Ishikawa (cell line): ENCODE data around the gene ZFYVE21.

Experiments used
- EGR1 ChIP-seq: IDR thresholded peaks from 2 replicates; pipeline ENCODE4 v1.6.1; 2012
- EP300 ChIP-seq: IDR thresholded peaks from 2 replicates; pipeline ENCODE4 v1.6.1; 2012; ENCODE audit warnings: borderline replicate concordance
- MAX ChIP-seq: IDR thresholded peaks from 2 replicates; pipeline ENCODE4 v1.6.1; 2012
- NFIC ChIP-seq: IDR thresholded peaks from 2 replicates; pipeline ENCODE4 v1.6.1; 2012
- RAD21 ChIP-seq: IDR thresholded peaks from 2 replicates; pipeline ENCODE4 v1.6.1; 2012; ENCODE audit warnings: low read depth
- REST ChIP-seq: IDR thresholded peaks from 2 replicates; pipeline ENCODE4 v1.6.1; 2012; ENCODE audit warnings: low read depth, mild to moderate bottlenecking
- TAF1 ChIP-seq: IDR thresholded peaks from 2 replicates; pipeline ENCODE4 v1.6.1; 2012; ENCODE audit warnings: low read depth, mild to moderate bottlenecking
- TCF12 ChIP-seq: IDR thresholded peaks from 2 replicates; pipeline ENCODE4 v1.6.1; 2012; ENCODE audit warnings: low read depth
- YY1 ChIP-seq: IDR thresholded peaks from 2 replicates; pipeline ENCODE4 v1.6.1; 2012; ENCODE audit warnings: low read depth

DNA sequence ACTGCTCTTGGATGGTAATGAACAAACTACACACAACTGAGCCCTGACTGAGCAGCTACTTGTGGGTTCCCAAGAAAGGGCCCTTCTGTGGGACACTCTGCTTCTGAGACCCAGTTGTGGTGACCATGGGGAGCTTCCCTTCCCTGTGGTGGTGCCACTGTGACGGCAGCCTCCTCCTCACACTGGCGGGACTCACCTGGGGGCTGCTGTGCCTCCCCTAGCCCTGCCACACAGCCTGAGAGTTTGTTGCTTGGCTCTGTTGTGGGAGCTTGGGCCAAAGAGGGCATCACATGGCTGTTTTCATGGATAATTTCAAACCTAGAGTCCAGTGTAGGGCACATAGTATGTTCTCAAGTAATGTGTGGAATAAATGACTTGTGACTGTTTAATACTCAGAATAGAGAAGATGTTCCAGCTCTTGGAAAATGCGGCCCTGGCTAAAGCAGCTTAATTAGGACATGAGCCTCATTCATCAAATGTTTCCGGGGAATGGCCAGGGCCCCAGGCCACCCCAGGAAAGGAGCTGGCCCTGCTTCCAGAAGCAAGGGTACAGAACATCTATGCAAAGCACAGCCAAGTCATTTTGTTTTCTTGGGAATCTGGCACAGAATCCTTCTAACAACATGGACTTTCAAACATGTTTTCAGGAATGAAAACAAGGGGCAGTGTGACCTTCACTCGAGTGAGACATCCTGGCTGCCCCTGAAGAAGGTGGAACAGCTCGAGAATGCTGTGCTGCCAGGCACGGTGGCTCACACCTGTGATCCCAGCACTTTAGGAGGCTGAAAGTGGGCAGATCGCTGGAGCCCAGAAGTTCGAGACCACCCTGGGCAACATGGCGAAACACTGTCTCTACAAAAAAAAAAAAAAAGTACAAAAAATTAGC lies 21.2 kb downstream of the ZFYVE21 start:
- TF ChIP-seq TAF1 (no peak), MAX (no peak), RAD21 (no peak), NFIC (no peak), YY1 (no peak), TCF12 (no peak), EP300 (no peak), EGR1 (no peak), REST (no peak)
